ENCODE data around the gene SNX20.

The SNX20 gene

DNA sequence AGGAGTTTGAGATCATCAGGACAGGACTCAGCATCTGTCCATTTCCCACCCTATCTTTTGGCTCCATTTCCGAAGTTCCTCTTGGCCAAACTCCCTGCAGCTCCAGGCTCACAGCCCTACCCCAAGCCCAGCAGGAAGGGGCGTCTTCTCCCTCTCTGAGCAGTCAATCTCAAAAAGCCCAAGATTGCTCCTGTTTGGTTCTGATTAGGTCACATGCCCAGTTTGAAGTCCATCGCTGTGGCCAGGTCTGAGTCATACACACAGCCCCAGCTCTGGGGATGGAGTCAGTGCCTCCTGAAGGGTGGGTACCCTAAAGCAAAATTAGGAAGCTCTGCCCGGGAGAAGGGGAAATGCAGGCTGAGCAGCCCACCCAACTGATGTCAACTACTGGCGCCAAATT, 23.9 kb downstream of the SNX20 start:
- DNase-seq (ENCODE audit: low read depth), result no peak

DNA sequence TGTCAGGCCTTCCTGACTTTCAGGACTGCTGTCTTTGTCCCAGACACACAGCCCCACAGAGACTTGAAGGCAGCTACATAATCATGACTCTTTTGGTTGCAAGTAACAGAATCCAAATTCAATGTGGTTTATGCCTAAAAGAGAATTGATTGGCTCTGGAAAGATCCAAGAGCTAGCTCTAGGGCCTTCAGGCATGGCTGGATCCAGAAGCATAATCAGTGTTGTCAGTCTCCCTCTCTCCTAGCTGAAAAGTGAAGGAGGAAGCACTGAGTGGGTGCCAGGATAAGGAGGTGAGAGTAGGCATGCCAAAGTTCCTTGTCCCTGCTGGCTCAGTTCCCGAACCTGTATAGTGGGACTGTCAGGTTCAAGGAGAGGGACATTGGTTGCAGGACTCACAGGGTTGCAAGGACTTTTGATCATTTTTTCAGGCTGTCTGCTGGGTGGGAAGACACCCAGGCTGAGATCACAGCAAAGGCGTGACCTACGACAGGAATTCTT, 25.5 kb downstream of the SNX20 start:
- no peak for DNase-seq (ENCODE audit: low read depth)

DNA sequence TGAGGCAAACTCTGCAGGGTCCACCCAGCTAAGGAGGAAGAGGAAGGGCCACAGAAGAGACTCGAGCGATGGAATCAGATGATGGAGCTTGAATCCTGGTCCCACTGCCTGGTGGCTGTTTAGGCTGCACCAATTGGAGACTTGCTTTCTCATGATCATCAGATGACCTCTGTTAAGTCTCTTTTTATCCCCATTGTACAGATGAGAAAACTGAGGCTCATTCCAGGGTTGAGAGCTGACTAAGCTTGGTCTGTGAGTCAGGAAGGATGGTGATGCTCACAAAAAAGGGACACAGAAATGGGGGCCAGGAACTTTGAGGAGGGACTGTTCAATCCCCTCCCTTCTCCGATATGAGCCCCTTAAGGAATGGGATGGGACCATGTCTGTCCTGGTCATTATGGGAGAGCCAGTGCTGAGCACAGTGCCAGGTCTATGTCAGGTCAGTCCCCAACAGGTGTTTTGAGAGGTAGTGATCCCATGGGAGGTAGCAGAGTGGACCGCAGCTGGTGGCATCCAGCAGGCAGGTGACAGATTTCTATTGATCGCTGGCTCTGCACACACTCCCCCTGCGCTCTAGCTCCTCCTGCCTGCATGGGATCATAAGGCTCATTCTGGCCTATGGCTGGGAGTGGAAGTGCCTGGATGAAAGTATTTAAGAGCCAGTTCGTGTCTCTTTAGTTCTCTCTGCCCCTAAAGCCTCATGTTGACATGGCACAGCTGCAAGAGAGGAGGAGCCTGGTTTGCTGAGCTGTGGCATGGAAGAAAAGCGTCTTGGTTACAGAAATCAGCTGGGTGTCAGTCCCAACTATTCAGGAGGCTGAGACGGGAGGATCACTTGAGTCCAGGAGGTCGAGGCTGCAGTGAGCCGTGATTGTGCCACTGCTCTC, 27.2 kb downstream of the SNX20 start:
- DNase-seq (ENCODE audit: low read depth), result no peak

- no peak for DNase-seq (ENCODE audit: low read depth)
Observed at GRCh38 chr16:50652836-50653425, 28.2 kb downstream of the SNX20 start.

DNA sequence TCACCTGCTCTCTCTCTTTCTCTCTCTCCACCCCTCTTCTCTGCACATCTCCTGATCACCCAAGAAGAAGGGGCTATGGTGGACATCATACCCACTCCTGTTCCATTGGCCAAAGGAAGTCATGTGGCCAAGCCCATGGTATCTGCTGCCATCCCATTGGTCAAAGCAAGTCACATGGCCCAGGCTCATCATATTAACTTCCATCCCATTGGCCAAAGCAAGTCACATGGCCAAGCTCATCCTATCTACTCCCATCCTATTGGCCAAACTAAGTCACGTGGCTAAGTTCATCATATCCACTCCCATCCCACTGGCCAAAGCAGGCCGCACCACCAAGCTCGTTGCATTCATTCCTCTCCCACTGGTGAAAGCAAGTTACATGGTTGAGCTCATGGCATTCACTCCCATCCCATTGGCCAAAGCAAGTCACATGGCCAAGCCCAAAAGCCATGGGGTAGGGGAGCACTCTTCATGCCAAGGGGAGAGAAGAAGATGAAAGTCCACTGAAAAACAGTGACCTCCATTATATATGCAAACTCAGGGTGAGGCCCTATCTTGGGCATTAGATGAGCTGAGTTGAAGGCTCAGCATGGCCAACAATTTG, 29.2 kb downstream of the SNX20 start:
- DNase-seq (ENCODE audit: low read depth), result no peak

- DNase-seq (ENCODE audit: low read depth), result no peak
Observed at GRCh38 chr16:50646345-50646744, 34.8 kb downstream of the SNX20 start.

- no peak for DNase-seq (ENCODE audit: low read depth)
Observed at GRCh38 chr16:50645563-50646220, 35.4 kb downstream of the SNX20 start.

- DNase-seq (ENCODE audit: low read depth), result no peak
Observed at GRCh38 chr16:50644729-50645128, 36.4 kb downstream of the SNX20 start.

DNA sequence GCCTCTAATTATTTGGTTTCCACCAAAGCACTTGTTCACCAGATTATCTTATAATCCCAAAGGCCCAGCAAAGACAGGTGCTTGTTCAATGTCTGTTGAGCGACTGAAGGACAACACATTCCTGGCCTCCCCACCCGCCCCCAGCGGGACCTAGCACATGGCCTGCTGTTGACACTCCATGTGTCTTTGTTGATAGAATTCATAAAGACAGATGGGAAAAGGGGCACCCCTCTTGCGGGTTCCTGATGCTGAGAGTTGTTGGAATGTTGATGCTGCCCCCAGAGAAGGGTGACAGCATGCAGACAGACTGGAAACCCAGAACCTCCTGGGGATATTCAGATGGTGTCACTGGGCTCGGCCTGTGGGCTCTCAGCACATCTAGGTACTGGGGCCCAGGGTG, 36.9 kb downstream of the SNX20 start:
- no peak for DNase-seq (ENCODE audit: low read depth)

DNA sequence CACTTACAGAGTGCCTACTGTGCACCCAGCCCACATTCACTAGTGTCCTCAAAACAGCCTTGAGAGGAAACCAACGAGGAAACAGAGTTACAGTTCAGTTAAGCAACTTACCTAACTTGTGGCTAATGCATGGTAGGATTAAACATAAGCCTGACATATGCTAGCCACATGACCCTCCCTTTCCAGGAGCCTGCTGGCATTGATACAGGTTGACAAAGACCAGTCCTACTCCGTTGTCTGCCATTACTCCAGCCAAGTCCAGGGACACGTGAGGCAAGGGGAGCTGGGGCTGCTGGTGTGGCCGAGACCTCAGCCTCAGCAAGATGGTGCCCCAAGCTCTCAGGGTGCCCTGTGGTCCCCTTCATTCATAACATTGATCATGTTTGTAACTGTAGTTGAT, 37.9 kb downstream of the SNX20 start:
- no peak for DNase-seq (ENCODE audit: low read depth)

DNA sequence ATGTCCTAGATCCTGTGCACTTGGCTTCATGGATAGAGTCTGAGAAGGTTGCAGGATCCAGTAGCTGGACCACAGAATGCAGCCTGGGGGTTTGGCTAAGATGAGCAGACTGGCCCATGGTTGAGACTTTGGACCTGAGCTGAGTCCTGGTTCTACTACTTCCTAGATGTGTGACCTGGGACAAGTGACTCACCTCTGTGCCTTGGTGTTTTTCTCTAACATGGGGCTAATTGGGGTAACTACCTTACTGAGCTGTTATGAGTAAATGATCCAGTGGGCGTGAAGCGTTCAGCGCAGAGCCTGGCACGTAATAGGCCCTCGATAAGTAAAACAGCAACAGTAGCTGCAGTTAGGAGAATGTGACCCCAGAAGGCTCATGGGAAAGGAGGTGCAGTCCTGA, 38.8 kb downstream of the SNX20 start:
- no peak for DNase-seq (ENCODE audit: low read depth)

- no peak for DNase-seq (ENCODE audit: low read depth)
Observed at GRCh38 chr16:50641818-50642187, 39.3 kb downstream of the SNX20 start.

- DNase-seq (ENCODE audit: low read depth), result no peak
Observed at GRCh38 chr16:50640919-50641817, 39.9 kb downstream of the SNX20 start.

DNA sequence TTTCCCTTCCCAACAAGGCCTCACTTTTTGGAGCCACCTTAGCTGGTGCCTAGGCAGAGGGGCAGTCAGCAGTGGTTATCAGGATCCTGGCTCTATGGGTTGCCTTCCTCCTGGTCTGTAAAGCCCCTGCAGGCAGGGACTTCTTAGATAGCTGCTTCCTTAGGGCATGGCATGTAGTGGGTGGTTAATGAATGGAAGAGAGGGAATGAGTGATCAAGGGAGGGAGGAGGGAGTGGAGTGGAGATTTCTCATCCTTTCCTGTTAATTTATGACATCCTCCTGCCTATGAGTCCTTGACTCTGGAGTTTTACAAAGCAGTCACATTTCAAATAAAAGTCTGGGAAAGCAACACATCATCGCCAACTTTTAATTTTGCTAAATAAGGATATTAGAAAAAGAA, 40.7 kb downstream of the SNX20 start:
- no peak for DNase-seq (ENCODE audit: low read depth)

DNA sequence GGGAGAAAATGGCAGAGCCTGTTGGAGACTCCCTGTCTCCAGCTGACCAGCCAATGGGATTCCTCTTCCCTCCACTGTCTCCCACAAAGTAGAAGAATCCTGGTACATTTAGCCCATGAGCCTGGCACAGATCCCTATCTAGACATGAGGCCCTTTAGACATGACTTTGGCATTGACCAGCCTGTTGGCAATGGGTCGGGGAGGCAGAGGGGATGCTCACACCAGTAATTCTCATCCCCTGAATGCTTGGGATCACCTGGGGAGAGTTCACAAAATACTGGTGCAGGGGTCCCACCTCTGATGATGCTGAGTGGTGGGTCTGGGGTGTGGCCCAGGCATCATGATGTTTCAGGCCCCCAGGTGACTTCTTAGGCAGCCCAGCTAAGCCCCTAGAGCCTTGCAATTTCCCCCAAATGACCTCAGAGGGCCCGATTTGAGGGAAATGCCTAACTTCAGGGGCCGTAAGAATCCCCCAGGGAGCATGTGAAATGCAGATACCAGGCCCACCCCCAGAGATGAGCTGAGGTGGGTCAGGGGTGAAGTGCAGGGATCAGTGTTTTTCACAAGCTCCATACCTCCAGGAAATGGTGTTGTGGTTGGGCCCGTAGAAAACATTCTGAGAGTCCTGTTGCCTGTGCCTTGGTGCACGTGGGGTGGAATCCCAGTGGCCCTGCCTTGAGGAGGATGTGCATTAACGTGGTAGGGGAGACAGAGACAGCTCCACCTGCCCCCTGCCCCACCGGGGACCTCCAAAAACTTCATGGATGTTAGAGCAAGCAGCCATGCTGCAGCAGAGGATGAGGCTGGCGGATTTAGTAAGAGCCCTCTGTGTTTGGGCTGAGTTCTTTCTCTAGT, 42.1 kb downstream of the SNX20 start:
- DNase-seq (ENCODE audit: low read depth), result no peak

GRCh38 chr16:50637716-50638602, 43.2 kb downstream of the SNX20 start:
- DNase-seq (ENCODE audit: low read depth), result no peak

DNA sequence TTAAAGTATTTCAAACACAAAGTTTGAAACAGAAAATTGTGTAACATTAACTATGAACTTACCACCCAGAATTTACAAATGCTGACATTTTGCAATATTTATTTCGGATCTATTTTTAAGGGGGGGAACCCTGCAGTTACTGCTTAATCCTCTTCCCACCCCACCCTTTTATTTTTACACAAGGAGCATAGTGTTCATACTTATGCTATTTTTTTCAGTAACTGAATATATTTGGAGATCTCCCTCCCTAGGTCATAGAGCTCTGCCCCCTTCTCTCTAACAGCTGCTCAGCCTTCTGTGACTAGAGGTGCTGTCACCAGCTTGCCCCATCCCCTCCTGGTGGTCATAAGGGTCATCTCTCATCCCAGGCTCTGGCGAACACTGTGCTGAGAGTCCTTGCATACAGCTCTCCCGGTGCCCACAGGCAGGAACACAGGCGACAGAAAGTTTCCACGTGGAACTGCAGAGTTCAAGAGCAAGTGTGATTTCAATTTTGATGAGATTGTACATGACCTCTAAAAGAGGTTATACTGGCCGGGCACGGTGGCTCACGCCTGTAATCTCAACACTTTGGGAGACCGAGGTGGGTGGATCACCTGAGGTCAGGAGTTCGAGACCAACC, 44.2 kb downstream of the SNX20 start:
- no peak for DNase-seq (ENCODE audit: low read depth)

DNA sequence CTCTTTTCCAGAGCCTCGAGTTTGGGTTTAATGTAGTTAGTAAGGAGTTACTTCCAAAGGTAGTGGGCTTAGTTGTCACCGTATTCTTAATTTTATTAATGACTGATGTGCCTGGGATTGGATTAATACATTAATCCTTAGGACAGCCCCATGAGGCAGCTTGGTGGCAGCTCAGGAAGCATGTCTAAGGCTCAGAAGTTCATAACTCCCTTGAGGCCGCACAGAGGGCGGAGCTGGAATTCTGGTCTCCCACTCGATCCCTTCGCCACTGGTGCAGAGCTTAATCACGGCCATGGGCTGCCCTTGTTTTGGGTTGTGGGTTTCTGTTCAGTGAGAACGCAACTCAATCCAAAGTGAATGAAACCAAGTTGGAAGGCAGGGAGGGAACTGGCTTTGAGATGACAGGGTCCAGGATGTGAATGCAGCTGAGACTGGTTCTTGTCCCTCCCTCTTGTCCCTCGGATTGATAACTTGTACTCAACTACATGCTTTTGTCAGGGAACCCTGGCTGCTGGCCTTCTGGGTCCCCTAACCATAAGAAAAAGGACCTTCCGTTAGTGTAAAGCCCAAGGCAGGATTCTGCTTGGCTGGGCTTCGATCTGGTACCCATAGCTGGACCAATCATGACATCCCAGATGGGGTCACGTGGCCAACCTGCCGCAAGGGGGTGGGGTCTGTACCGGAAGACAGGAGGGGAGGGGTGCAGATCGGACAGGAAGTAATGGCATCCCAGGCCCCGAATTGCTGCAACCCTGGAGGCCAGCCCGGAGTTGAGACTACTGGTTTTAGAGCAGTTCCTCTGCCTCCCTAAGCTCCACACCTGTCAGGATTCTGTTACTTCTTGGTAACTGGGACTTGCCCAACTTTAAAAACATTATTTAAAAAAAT, 45.4 kb downstream of the SNX20 start:
- no peak for DNase-seq (ENCODE audit: low read depth)
